Kasumi-1 (cell line): Measurements from ENCODE around the gene DENND2A.
"Not testable (repeated sequence)": the region's sequence is repeated elsewhere in the genome, so short reads cannot be mapped to it uniquely, and the experiment has no call there.

Experiments used
- DNase-seq, 2 experiments: peaks; one replicate each; lab custom pipeline; 2025; lab: John Stamatoyannopoulos, UW

DENND2A gene

GRCh38 chr7:140646931-140647647 is 6.5 kb upstream of the DENND2A start:
- peak; percentile 14 to 29 for DNase-seq

GRCh38 chr7:140645166-140645900 is 4.7 kb upstream of the DENND2A start:
- no peak for DNase-seq

GRCh38 chr7:140644761-140645160 is 4.1 kb upstream of the DENND2A start:
- DNase-seq = not testable (repeated sequence)

GRCh38 chr7:140643416-140643815 is 2.8 kb upstream of the DENND2A start:
- DNase-seq = no peak

GRCh38 chr7:140641524-140642195 is 1.0 kb upstream of the DENND2A start:
- DNase-seq = no peak

- DNase-seq = no peak
These were observed 464 bp downstream of the DENND2A start for GRCh38 chr7:140640060-140640637.

- peak; percentile 23 to 28 for DNase-seq
These were observed 1.1 kb downstream of the DENND2A start for GRCh38 chr7:140639366-140640053.

GRCh38 chr7:140638173-140638791 is 2.3 kb downstream of the DENND2A start:
- DNase-seq = no peak

- DNase-seq = no peak
These were observed 3.2 kb downstream of the DENND2A start for GRCh38 chr7:140637400-140637799.

GRCh38 chr7:140635816-140636215 is 4.8 kb downstream of the DENND2A start:
- no peak for DNase-seq

GRCh38 chr7:140635345-140635744 is 5.3 kb downstream of the DENND2A start:
- DNase-seq = no peak

- DNase-seq = no peak
These were observed 9.0 kb downstream of the DENND2A start for GRCh38 chr7:140631602-140632001.

GRCh38 chr7:140631021-140631420 is 9.6 kb downstream of the DENND2A start:
- DNase-seq = no peak

- DNase-seq = no peak
These were observed 14.4 kb downstream of the DENND2A start for GRCh38 chr7:140625908-140626868.

- not testable (repeated sequence) for DNase-seq
These were observed 15.4 kb downstream of the DENND2A start for GRCh38 chr7:140625192-140625558.

- DNase-seq = no peak
These were observed 16.0 kb downstream of the DENND2A start for GRCh38 chr7:140624392-140625191.

GRCh38 chr7:140623980-140624379 is 16.6 kb downstream of the DENND2A start:
- no peak for DNase-seq

GRCh38 chr7:140621401-140622021 is 19.1 kb downstream of the DENND2A start:
- no peak for DNase-seq

GRCh38 chr7:140619915-140620510 is 20.6 kb downstream of the DENND2A start:
- not testable (repeated sequence) for DNase-seq
